Activated B cell treated with CpG ODN at 0.5 μM for 24 hours (primary cell): ENCODE data around the gene ATP9A. TPM values are rescaled to one million over a fixed set of nuclear protein-coding genes. Genes with fewer than 3 reads are reported as not detected.

ENCODE experiments used
- ATAC-seq: fragments of 200-7000 bp; cut with Tn5 transposase; one replicate; pipeline ENCODE4 v1.10.0; 2021; ENCODE audit warnings: low read depth, mild to moderate bottlenecking, moderate library complexity
- CTCF ChIA-PET: fragments of 350-600 bp; sonication (Branson Sonifier 250); formaldehyde crosslinking; loops from one replicate; lab custom pipeline; 2021; ENCODE audit warnings: antibody characterized with exemption; lab: Charles Lee
- POLR2A ChIA-PET: fragments of 350-600 bp; sonication (Branson Sonifier 250); formaldehyde crosslinking; loops from one replicate; lab custom pipeline; 2021; ENCODE audit warnings: antibody characterized with exemption; lab: Charles Lee
- DNase-seq: peaks from one replicate; pipeline ENCODE4 v3.0.0; 2022
- H3K27ac Mint-ChIP-seq: one replicate; pipeline ENCODE4 v1.8.0; 2020; ENCODE audit warnings: mixed read lengths
- H3K27me3 Mint-ChIP-seq: one replicate; pipeline ENCODE4 v1.8.0; 2021; ENCODE audit warnings: mixed read lengths
- H3K36me3 Mint-ChIP-seq: one replicate; pipeline ENCODE4 v1.8.0; 2021; ENCODE audit warnings: low read depth, mixed read lengths
- H3K4me1 Mint-ChIP-seq: one replicate; pipeline ENCODE4 v1.8.0; 2021; ENCODE audit warnings: mixed read lengths
- H3K4me3 Mint-ChIP-seq: one replicate; pipeline ENCODE4 v1.8.0; 2020; ENCODE audit warnings: mild to moderate bottlenecking, mixed read lengths
- H3K9me3 Mint-ChIP-seq: one replicate; pipeline ENCODE4 v1.8.0; 2020; ENCODE audit warnings: mixed read lengths
- intact Hi-C: fragments of 100-400 bp; cut with micrococcal nuclease; formaldehyde crosslinking; loops from one replicate; pipeline ENCODE4 v1.15.1; 2024
- total RNA-seq: library from RNA; stranded (reverse); gene quantifications from 2 replicates; pipeline ENCODE4 v1.2.3, GENCODE V29; 2022
- TF ChIP-seq, protein P1 (sequence below): fragments of 200-600 bp; IDR thresholded peaks from one replicate; pipeline ENCODE4 v1.8.0; 2022; ENCODE audit warnings: antibody characterized with exemption, mild to moderate bottlenecking

Gene ATP9A
- total RNA-seq, 1 donor from 2014 or later: 0.07 TPM

- ATAC-seq (no peak), DNase-seq (no peak)
- H3K27ac Mint-ChIP-seq: no peak overlapping the region
- H3K9me3 Mint-ChIP-seq: no peaks in the 10 kb centered on the region
- CTCF ChIA-PET: no interaction called here
- no peak overlapping the region for H3K4me3 Mint-ChIP-seq
- peaks cover 9% of the 10 kb centered on the region for H3K4me1 Mint-ChIP-seq
- intact Hi-C loops: no loop called here
- H3K27me3 Mint-ChIP-seq: peaks cover 14% of the 10 kb centered on the region
- POLR2A ChIA-PET: interaction anchor here (0.5 kb wide), 1 partner anchor 101 kb away, joined by 7 read pairs; no protein-coding TSS in a partner anchor
- no peaks in the 10 kb centered on the region for H3K36me3 Mint-ChIP-seq
- TF ChIP-seq, protein P1, sequence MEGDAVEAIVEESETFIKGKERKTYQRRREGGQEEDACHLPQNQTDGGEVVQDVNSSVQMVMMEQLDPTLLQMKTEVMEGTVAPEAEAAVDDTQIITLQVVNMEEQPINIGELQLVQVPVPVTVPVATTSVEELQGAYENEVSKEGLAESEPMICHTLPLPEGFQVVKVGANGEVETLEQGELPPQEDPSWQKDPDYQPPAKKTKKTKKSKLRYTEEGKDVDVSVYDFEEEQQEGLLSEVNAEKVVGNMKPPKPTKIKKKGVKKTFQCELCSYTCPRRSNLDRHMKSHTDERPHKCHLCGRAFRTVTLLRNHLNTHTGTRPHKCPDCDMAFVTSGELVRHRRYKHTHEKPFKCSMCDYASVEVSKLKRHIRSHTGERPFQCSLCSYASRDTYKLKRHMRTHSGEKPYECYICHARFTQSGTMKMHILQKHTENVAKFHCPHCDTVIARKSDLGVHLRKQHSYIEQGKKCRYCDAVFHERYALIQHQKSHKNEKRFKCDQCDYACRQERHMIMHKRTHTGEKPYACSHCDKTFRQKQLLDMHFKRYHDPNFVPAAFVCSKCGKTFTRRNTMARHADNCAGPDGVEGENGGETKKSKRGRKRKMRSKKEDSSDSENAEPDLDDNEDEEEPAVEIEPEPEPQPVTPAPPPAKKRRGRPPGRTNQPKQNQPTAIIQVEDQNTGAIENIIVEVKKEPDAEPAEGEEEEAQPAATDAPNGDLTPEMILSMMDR: no peak
Measured at GRCh38 chr20:51763965-51764602, 4.1 kb downstream of the ATP9A start.

DNA sequence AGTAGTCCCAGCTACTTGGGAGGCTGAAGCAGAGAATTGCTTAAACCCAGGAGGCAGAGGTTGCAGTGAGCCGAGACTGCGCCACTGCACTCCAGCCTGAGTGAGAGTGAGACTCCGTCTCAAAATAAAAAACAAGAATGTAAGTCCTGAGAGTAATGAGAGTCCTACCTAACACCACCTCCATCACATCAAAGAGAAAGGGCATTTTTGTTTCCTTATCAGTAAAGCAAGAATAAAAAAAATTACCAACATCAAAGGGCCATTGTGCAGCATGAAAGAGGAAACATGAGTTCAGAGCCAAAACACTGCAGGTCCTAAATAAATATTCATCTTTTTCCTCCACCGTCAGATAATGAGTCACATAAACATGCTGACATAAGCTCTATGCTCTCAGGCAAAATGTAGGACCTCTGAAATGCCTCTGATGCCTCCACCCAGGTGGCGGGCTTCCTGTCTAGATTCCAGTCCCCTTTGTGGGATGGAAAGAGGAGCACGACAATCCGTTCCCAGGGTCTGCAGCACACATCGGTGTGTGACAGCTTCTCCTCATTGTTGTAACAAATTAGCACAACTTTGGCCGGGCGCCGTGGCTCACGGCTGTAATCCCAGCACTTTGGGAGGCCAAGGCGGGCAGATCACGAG lies 7.2 kb downstream of the ATP9A start:
- Mint-ChIP-seq H3K36me3 (no peaks in the 10 kb centered on the region), H3K27ac (no peak overlapping the region), H3K9me3 (no peaks in the 10 kb centered on the region), H3K27me3 (peaks cover 2% of the 10 kb centered on the region), H3K4me3 (no peak overlapping the region), H3K4me1 (no peaks in the 10 kb centered on the region)
- ATAC-seq (no peak), DNase-seq (no peak)
- intact Hi-C loops: no loop called here
- TF ChIP-seq, protein P1: no peak
- POLR2A ChIA-PET: no interaction called here
- CTCF ChIA-PET: no interaction called here

GRCh38 chr20:51759769-51760510 lies 8.2 kb downstream of the ATP9A start:
- Mint-ChIP-seq H3K27me3 (peaks cover 2% of the 10 kb centered on the region), H3K4me1 (no peaks in the 10 kb centered on the region), H3K27ac (no peak overlapping the region), H3K36me3 (no peaks in the 10 kb centered on the region), H3K9me3 (no peaks in the 10 kb centered on the region), H3K4me3 (no peak overlapping the region)
- DNase-seq (no peak), ATAC-seq (no peak)
- CTCF ChIA-PET: no interaction called here
- POLR2A ChIA-PET: no interaction called here
- TF ChIP-seq, protein P1: no peak
- intact Hi-C loops: no loop called here

- Mint-ChIP-seq H3K36me3 (no peaks in the 10 kb centered on the region), H3K4me3 (no peak overlapping the region), H3K27ac (no peak overlapping the region), H3K4me1 (no peaks in the 10 kb centered on the region), H3K9me3 (no peaks in the 10 kb centered on the region), H3K27me3 (peaks cover 2% of the 10 kb centered on the region)
- ChIA-PET POLR2A (no interaction called here), CTCF (no interaction called here)
- intact Hi-C loops: no loop called here
- TF ChIP-seq, protein P1: no peak
- DNase-seq (no peak), ATAC-seq (no peak)
Measured at GRCh38 chr20:51758978-51759544, 9.1 kb downstream of the ATP9A start.

DNA sequence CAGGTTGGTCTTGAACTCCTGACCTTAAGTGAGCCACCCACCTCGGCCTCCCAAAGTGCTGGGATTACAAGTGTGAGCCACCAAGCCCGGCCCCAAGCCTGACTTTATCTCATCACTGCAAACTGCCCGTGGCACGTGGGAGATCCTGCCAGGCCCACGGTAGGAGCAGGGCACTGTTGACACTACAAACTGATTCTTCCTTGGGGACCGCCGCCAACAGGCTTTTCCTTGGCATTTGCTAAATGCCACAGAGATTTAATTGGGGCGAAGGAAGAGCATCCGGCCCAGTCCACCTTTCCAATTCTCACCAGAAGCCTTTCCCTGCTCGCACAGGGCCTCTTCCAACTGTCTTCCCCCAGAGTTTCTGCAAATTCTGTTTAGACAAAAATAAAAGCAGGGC lies 11.0 kb downstream of the ATP9A start:
- H3K4me3 Mint-ChIP-seq: no peak overlapping the region
- DNase-seq (no peak), ATAC-seq (no peak)
- H3K36me3 Mint-ChIP-seq: no peaks in the 10 kb centered on the region
- POLR2A ChIA-PET: no interaction called here
- TF ChIP-seq, protein P1: no peak
- H3K27me3 Mint-ChIP-seq: no peaks in the 10 kb centered on the region
- no peaks in the 10 kb centered on the region for H3K9me3 Mint-ChIP-seq
- no peak overlapping the region for H3K27ac Mint-ChIP-seq
- H3K4me1 Mint-ChIP-seq: no peaks in the 10 kb centered on the region
- CTCF ChIA-PET: no interaction called here
- intact Hi-C loops: no loop called here
